PC-3 (cell line): ENCODE data around the gene MTHFR. TPM values are rescaled to one million over a fixed set of nuclear protein-coding genes. Genes with fewer than 3 reads are reported as not detected.
A peak's percentile ranks its signal among the peaks of the same experiment; 100 is the strongest.

Experiments used
- ATAC-seq: fragments of 200-7000 bp; cut with Tn5 transposase; 2 replicates; pipeline ENCODE4 v1.9.1; 2020; ENCODE audit warnings: mild to moderate bottlenecking, moderate library complexity
- BruUV-seq: library from RNA; stranded (reverse); fragments of 400-500 nt; replicated peaks from 2 replicates; lab custom pipeline; 2021; lab: Mats Ljungman, UMichigan
- CTCF ChIA-PET: fragments of 300-600 bp; sonication (Branson Sonifier 250); formaldehyde crosslinking; loops from one replicate; lab custom pipeline; 2022; ENCODE audit warnings: antibody characterized with exemption; lab: Charles Lee
- POLR2A ChIA-PET: fragments of 300-600 bp; sonication (Branson Sonifier 250); formaldehyde crosslinking; loops from one replicate; lab custom pipeline; 2022; ENCODE audit warnings: antibody characterized with exemption; ENCODE audit not compliant: unreplicated experiment; lab: Charles Lee
- DNase-seq: peaks from one replicate; pipeline ENCODE4 v3.0.0-alpha.2; 2015
- H2AFZ ChIP-seq: fragments of 300-600 bp; sonication (generic); 2 replicates; pipeline ENCODE4 v1.6.0; 2016; ENCODE audit warnings: antibody characterized with exemption, low read length
- H3F3A ChIP-seq: fragments of 300-600 bp; sonication (generic); one replicate; pipeline ENCODE4 v1.6.0; 2017; ENCODE audit warnings: antibody characterized with exemption, low read length, control low read depth, mild to moderate bottlenecking; ENCODE audit not compliant: unreplicated experiment
- H3K27ac ChIP-seq: fragments of 300-600 bp; sonication (generic); 2 replicates; pipeline ENCODE4 v1.5.1; 2016; ENCODE audit warnings: mild to moderate bottlenecking, low read length
- H3K27me3 ChIP-seq: fragments of 300-600 bp; sonication (generic); 2 replicates; pipeline ENCODE4 v1.6.1; 2016; ENCODE audit warnings: low read length, mixed read lengths
- H3K36me3 ChIP-seq: fragments of 300-600 bp; sonication (generic); 2 replicates; pipeline ENCODE4 v1.6.1; 2016; ENCODE audit warnings: low read depth, mixed run types, low read length, mixed read lengths
- H3K4me1 ChIP-seq: fragments of 300-600 bp; sonication (generic); 2 replicates; pipeline ENCODE4 v1.5.1; 2016; ENCODE audit warnings: low read length; ENCODE audit not compliant: insufficient read depth
- H3K4me2 ChIP-seq: fragments of 300-600 bp; sonication (generic); 2 replicates; pipeline ENCODE4 v1.6.0; 2016; ENCODE audit warnings: low read length
- H3K4me3 ChIP-seq: fragments of 300-600 bp; sonication (generic); 2 replicates; pipeline ENCODE4 v1.5.1; 2016; ENCODE audit warnings: mild to moderate bottlenecking, low read length, mixed read lengths
- H3K79me2 ChIP-seq: fragments of 300-600 bp; sonication (generic); 2 replicates; pipeline ENCODE4 v1.6.1; 2017; ENCODE audit warnings: low read length, mixed read lengths
- H3K9ac ChIP-seq: fragments of 300-600 bp; sonication (generic); 2 replicates; pipeline ENCODE4 v1.6.0; 2016; ENCODE audit warnings: mild to moderate bottlenecking, low read length
- H3K9me2 ChIP-seq: fragments of 300-600 bp; sonication (generic); replicated peaks from 2 replicates; pipeline ENCODE4 v1.6.1; 2016; ENCODE audit warnings: mixed run types, low read length, mixed read lengths
- H3K9me3 ChIP-seq: fragments of 300-600 bp; sonication (generic); 2 replicates; pipeline ENCODE4 v1.6.1; 2016; ENCODE audit warnings: low read length, mixed read lengths
- H4K20me1 ChIP-seq: fragments of 300-600 bp; sonication (generic); 2 replicates; pipeline ENCODE4 v1.6.1; 2016; ENCODE audit warnings: low read length, mixed read lengths
- EZH2 ChIP-seq: fragments of 300-600 bp; sonication (generic); IDR thresholded peaks from one replicate; pipeline ENCODE4 v1.6.1; 2017; ENCODE audit warnings: antibody characterized with exemption, mild to moderate bottlenecking, low read length; ENCODE audit not compliant: unreplicated experiment
- EZH2phosphoT487 ChIP-seq: fragments of 300-600 bp; sonication (generic); IDR thresholded peaks from 2 replicates; pipeline ENCODE4 v1.6.1; 2018; ENCODE audit warnings: mild to moderate bottlenecking, antibody characterized with exemption, low read length, borderline replicate concordance
- intact Hi-C: fragments of 100-400 bp; cut with micrococcal nuclease; formaldehyde crosslinking; loops from 2 replicates; pipeline ENCODE4 v1.9.0; 2023
- total RNA-seq: library from RNA; depleted of rRNA; stranded (reverse); fragments of >200 nt; gene quantifications from 2 replicates; pipeline ENCODE4 v1.2.3, GENCODE V29; 2014
- TF ChIP-seq, protein P1 (sequence below): fragments of 300-600 bp; sonication (generic); conservative IDR thresholded peaks from 2 replicates; pipeline ENCODE4 v1.5.1; 2017; ENCODE audit warnings: antibody characterized with exemption, low read depth, mild to moderate bottlenecking, low read length

Gene MTHFR
- total RNA-seq, 1 experiment from 2014 or later, result 13.2 TPM

DNA sequence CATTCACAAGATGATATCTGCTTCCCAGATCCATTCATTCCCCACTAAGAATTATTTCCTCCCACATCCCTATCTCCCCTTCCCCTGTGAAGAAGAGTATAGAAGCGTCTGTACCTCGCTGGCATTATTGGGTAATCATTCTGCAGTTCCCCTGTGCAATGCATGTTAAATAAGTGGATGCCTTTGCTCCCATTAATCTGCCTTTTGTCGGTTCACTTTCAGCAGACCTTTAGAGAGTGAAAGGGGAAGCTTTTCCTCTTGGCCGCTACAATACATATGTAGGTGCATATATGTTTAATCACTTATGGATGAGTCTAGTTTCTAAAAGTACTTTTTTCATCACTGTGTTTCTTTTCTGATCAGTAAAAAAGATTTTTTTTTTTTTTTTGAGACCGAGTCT is 7.3 kb upstream of the MTHFR start:
- Histone ChIP-seq H3K4me2 (no peak overlapping the region), H3K36me3 (peaks cover 14% of the 10 kb centered on the region; the same call in 1 of the 2 replicates), H3K9ac (no peak overlapping the region), H4K20me1 (no peaks in the 10 kb centered on the region), H3K9me3 (no peaks in the 10 kb centered on the region), H3F3A (no peaks in the 10 kb centered on the region), H3K79me2 (peaks cover 6% of the 10 kb centered on the region; the same call in 1 of the 2 replicates), H3K27me3 (no peaks in the 10 kb centered on the region), H3K27ac (no peak overlapping the region), H3K4me1 (peaks cover 5% of the 10 kb centered on the region; the same call in 1 of the 2 replicates), H3K9me2 (no peaks in the 10 kb centered on the region), H3K4me3 (no peak overlapping the region), H2AFZ (no peak overlapping the region)
- intact Hi-C loops, result no loop called here
- no peak for ATAC-seq
- DNase-seq, result no peak
- ChIA-PET CTCF (no interaction called here), POLR2A (no interaction called here)
- no peak for TF ChIP-seq EZH2phosphoT487
- TF ChIP-seq, protein P1, sequence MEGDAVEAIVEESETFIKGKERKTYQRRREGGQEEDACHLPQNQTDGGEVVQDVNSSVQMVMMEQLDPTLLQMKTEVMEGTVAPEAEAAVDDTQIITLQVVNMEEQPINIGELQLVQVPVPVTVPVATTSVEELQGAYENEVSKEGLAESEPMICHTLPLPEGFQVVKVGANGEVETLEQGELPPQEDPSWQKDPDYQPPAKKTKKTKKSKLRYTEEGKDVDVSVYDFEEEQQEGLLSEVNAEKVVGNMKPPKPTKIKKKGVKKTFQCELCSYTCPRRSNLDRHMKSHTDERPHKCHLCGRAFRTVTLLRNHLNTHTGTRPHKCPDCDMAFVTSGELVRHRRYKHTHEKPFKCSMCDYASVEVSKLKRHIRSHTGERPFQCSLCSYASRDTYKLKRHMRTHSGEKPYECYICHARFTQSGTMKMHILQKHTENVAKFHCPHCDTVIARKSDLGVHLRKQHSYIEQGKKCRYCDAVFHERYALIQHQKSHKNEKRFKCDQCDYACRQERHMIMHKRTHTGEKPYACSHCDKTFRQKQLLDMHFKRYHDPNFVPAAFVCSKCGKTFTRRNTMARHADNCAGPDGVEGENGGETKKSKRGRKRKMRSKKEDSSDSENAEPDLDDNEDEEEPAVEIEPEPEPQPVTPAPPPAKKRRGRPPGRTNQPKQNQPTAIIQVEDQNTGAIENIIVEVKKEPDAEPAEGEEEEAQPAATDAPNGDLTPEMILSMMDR, result no peak
- TF ChIP-seq EZH2, result no peak
- BruUV-seq, result no TSS peak

DNA sequence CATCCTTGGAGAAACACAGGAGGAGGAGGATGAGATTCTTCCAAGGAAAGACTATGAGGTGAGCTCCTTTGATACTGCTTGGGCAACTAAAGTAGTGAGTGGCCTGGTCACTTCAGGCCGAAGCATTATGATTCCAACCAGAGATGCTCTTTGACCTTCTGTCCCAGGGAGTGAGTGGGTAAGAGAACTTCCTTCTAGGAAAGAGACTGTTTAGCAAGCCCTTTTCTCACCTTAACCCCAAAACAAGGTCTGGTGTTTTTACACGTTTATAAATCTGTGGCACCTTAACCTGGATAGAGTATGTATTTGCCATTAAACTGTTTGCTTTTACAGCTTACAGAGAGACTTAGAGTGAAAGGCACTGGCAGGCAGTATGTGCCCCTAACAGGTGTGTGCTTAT is 1.4 kb upstream of the MTHFR start:
- no peak for DNase-seq
- Histone ChIP-seq H4K20me1 (no peaks in the 10 kb centered on the region), H3K4me1 (peaks cover 48% of the 10 kb centered on the region), H3K4me2 (peak overlapping the region; percentile 93), H3K9ac (peak overlapping the region; percentile 85), H3K27me3 (no peaks in the 10 kb centered on the region), H2AFZ (no peak overlapping the region), H3K4me3 (peak overlapping the region; percentile 83), H3K79me2 (peaks cover 22% of the 10 kb centered on the region), H3K27ac (peak overlapping the region; percentile 82; the same call in 1 of the 2 replicates), H3K9me3 (no peaks in the 10 kb centered on the region), H3K9me2 (no peaks in the 10 kb centered on the region), H3F3A (no peaks in the 10 kb centered on the region), H3K36me3 (peaks cover 2% of the 10 kb centered on the region; the same call in 1 of the 2 replicates)
- ATAC-seq, result no peak
- ChIA-PET CTCF (interaction anchor here (0.6 kb wide), 1 partner anchor 22 kb away, joined by 3 read pairs; no protein-coding TSS in a partner anchor), POLR2A (interaction anchor here (0.7 kb wide), 2 partner anchors 49 to 175 kb away, joined by 4 read pairs; no protein-coding TSS in a partner anchor)
- TF ChIP-seq, protein P1, result no peak
- TF ChIP-seq EZH2 (no peak), EZH2phosphoT487 (no peak)
- no TSS peak for BruUV-seq
- intact Hi-C loops, result loop anchor here (5.0 kb wide), 1 partner anchor 70 kb away; the partner anchor contains the start of gene AGTRAP

DNA sequence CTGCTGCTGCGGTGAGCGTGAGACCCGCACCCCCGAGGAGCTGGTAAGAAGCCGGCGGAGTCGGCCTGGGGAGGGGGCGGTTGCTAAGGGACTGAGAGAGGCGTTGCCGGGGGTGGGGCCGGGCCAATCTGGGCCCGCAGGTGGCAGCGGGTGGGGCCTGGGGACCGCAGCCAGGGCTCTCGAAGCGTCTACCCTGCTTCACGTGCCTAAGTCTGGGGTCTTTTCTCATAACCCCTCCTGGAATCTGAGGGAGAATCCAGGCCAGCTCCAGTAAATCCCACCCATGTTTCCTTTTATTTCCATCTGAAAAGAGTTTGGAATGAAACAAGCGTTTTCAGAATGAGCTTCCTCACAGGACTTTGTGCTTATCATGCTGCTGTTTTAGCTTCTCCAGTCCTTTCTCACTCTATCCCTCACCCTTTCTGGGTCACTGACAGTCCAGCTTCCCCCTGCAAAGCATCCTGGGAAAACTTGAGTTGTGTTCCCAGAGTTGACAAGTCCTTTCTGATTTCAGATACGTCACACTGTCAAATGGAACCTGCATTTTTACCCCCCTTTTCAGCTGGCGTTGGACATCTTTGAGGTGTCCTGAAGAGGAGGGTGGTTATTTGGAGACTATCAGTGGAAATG is 658 bp upstream of the MTHFR start:
- intact Hi-C loops, result loop anchor here (5.0 kb wide), 1 partner anchor 69 kb away; the partner anchor contains the start of gene AGTRAP
- Histone ChIP-seq H2AFZ (peak overlapping the region; percentile 82), H3K9me2 (no peaks in the 10 kb centered on the region), H3K27ac (peak overlapping the region; percentile 82), H3K4me3 (peak overlapping the region; percentile 83), H3K79me2 (peaks cover 22% of the 10 kb centered on the region), H3K9ac (peak overlapping the region; percentile 85), H4K20me1 (no peaks in the 10 kb centered on the region), H3K36me3 (no peaks in the 10 kb centered on the region; the same call in 1 of the 2 replicates), H3K4me2 (peak overlapping the region; percentile 93), H3K9me3 (no peaks in the 10 kb centered on the region), H3F3A (no peaks in the 10 kb centered on the region), H3K27me3 (no peaks in the 10 kb centered on the region), H3K4me1 (peaks cover 50% of the 10 kb centered on the region)
- TSS peak; percentile 59 for BruUV-seq
- ChIA-PET POLR2A (interaction anchor here (0.6 to 1.0 kb wide), 6 partner anchors 19 to 212 kb away, joined by 4 to 6 read pairs (median 5); no protein-coding TSS in a partner anchor), CTCF (interaction anchor here (0.6 kb wide), 1 partner anchor 21 kb away, joined by 4 read pairs; no protein-coding TSS in a partner anchor)
- ATAC-seq (peak; percentile 37), DNase-seq (peak; percentile 17)
- TF ChIP-seq, protein P1, result no peak
- no peak for TF ChIP-seq EZH2phosphoT487
- no peak for TF ChIP-seq EZH2
